GM20000 (cell line): ENCODE data around the gene KCNA10.

Experiments
- DNase-seq: peaks from one replicate; pipeline ENCODE4 v3.0.0; 2012; ENCODE audit warnings: low spot score
- TF ChIP-seq, protein P1 (sequence below): IDR thresholded peaks from 2 replicates; pipeline ENCODE4 v1.5.1; 2012; ENCODE audit warnings: mild to moderate bottlenecking, control low read depth; ENCODE audit errors: extremely low read depth, missing control alignments

KCNA10 gene

DNA sequence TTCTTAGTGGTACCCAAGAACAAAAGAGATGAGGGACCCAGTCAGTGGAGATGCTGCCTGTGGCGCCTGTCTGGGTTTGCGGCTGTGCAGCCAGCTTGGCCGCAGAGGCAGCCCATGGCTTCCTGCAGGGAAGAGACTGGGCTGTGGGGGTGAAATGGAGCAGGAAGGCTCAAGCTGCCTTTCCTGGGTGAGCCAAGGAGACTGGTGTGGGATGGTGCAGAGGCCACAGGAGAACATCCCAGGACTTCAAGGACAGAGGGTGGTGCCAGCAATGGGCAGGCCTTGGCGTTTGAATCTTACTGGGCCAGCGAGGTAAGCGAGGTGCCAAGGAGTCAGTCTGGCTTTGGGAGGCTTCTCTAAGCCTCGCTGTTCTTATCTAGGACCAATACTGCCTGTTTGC, 26.4 kb downstream of the KCNA10 start:
- DNase-seq = no peak

DNA sequence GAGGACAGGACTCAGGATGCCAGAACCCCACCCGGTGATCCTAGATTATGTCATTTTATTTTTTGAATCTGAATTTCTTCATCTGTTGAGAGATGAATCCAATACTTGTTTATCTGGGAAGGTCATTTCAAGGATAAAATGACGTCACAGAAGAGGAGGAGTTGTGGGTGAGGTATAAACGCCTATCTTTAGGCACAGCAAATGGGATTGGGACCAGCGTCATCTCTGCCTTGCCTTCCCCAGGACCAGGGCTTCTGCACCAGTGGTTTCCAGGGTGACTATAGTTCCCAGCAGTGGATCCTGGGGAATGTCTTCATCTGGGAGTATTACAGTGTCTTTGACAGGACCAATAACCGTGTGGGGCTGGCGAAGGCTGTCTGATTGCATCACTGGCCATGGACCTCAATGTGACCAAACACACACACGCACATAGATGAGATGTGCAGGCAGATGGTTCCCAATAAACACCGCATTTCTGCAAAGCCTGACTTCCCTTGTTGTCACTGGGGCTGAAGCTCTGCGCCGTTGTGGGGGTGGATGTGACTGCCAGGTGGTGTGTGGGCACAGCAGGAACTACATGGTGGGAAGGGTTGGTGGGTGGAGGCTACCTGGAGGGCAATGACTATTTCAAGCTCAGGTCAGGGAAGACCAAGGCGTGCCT, 28.1 kb downstream of the KCNA10 start:
- no peak for DNase-seq
- TF ChIP-seq, protein P1, sequence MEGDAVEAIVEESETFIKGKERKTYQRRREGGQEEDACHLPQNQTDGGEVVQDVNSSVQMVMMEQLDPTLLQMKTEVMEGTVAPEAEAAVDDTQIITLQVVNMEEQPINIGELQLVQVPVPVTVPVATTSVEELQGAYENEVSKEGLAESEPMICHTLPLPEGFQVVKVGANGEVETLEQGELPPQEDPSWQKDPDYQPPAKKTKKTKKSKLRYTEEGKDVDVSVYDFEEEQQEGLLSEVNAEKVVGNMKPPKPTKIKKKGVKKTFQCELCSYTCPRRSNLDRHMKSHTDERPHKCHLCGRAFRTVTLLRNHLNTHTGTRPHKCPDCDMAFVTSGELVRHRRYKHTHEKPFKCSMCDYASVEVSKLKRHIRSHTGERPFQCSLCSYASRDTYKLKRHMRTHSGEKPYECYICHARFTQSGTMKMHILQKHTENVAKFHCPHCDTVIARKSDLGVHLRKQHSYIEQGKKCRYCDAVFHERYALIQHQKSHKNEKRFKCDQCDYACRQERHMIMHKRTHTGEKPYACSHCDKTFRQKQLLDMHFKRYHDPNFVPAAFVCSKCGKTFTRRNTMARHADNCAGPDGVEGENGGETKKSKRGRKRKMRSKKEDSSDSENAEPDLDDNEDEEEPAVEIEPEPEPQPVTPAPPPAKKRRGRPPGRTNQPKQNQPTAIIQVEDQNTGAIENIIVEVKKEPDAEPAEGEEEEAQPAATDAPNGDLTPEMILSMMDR = no peak

More for the DNA sequence above, 26.4 kb downstream of the KCNA10 start:
- TF ChIP-seq, protein P1 = no peak

DNA sequence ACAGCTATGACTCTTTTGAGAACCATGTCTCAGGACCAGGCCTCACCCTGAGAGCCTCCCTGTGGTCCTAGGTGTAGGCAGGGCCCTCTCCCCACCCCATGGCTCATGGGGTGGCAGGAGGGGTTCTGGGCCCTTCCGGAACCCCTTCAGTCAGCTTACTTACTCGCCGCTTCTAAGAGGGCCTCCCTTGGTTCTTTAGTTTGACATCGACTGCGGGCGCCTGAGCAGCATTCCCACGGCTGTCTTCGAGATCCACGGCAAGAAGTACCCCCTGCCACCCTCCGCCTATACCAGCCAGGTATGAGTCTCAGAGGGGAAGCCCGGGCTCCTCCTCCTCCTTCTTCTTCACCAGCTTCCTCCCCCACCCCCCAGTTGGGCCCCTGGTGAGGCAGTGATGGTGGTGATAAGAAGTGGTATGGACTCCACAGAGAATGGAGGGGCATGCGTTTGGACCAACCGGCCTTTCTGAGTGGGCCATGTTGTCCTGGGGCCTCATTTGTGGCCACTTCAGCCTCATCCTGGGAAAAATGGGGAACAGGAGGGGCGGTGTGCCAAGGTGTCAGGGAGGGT, 28.9 kb downstream of the KCNA10 start:
- DNase-seq = no peak
- TF ChIP-seq, protein P1 = no peak

DNA sequence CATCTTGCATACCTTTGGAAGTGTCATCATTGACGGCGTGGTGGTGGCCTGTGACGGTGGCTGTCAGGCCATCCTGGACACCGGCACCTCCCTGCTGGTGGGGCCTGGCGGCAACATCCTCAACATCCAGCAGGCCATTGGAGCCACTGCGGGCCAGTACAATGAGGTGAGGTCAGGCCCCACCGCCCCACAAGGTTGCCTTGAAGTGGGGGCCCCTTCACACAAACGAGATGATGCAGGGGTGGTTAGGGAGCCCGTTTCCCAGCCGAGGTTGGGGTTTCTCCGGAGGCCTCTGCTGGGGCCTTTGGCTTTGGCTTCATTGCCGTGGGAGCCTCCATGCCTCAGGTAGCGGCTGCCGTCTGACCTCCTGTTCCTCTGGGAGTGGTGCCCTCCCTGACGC, 29.6 kb downstream of the KCNA10 start:
- no peak for DNase-seq
- TF ChIP-seq, protein P1 = no peak

DNA sequence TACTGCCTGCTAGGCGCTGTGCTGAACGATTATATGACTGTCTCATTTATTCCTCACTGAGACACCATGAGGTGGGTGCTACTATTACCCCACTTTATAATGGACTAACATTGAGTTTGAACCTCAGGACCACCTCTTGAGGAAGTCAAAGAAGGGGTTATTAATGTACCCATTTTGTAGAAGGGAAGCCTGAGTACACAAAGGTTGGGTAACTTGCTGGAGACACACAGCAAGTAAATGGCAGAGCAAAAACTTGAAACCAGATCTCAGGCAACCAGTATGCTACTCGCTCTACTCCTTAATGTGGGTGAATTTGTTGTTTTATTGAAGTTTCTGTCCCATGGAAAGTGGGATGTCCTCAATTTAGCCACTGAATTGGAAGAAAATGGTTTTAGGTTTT, 30.1 kb downstream of the KCNA10 start:
- TF ChIP-seq, protein P1 = no peak
- no peak for DNase-seq

DNA sequence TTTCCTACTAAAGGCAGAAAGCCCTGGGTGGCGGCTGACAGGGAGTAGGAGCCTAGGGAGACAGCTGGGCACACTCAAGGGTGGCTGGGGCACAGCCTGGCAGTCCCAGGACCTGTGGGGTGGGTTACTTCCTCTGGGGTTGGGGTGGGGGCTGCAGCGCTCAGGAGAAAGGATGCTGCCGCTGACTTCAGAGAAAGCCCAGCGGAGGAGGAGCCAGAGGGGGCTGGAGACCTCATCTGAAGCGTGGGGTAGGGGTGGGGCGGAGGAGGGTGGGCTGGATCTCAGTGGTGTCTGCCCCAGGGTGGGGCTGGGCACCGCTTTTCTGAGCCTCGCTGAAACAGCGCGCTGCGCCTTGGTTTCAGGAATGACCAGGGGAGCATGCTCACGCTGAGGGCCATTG, 30.8 kb downstream of the KCNA10 start:
- no peak for DNase-seq
- TF ChIP-seq, protein P1 = no peak

DNA sequence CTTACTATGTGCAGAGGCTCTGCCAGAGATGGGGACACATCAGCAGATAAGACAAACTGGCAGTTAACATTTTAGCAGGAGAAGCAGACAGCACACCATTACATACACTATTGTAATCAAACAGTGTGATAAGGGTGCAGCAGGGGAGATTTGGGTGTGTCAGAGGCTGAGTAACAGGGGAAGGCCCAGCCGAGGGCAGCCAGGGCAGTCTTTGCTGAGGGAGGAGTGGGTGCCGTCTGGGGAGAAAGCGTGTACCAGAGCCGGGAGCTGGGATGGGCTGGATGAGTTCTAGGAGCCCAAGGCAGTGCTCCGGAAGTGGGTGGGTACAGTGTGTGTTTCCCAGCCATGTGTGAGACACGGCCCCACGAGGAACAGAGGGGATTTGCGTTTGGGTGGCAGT, 31.2 kb downstream of the KCNA10 start:
- TF ChIP-seq, protein P1 = no peak
- DNase-seq = no peak
